H1 (cell line): ENCODE measurements around the gene POLR2C. TPM values are rescaled to one million over a fixed set of nuclear protein-coding genes. Genes with fewer than 3 reads are reported as not detected.

Source experiments
- CTCF ChIA-PET: fragments of 300-600 bp; sonication (Branson Sonifier 250); formaldehyde crosslinking; loops from one replicate; lab custom pipeline; 2021; ENCODE audit not compliant: partially characterized antibody; lab: Charles Lee
- POLR2A ChIA-PET: fragments of 300-600 bp; sonication (Branson Sonifier 250); formaldehyde crosslinking; loops from one replicate; lab custom pipeline; 2021; ENCODE audit warnings: inconsistent platforms; ENCODE audit not compliant: partially characterized antibody; lab: Charles Lee
- DNase-seq, 2 experiments: peaks; one replicate each; pipeline versions ENCODE4 v3.0.0 to v3.0.0-alpha.2; 2010 to 2022; ENCODE audit warnings: low spot score in 2 of 2, low read depth in 1 of 2, mixed read lengths in 1 of 2
- FAIRE-seq: peaks from 2 replicates; lab custom pipeline; 2011; peaks lifted over from hg19 to GRCh38; lab: Jason Lieb, UNC
- H2AFZ ChIP-seq: 2 replicates; pipeline ENCODE4 v1.8.1; 2012; ENCODE audit warnings: low read length, inconsistent platforms
- H2AK5ac ChIP-seq: 2 replicates; pipeline ENCODE4 v1.6.1; 2013; ENCODE audit warnings: low read depth, low read length
- H2BK120ac ChIP-seq: replicated peaks from 2 replicates; pipeline ENCODE3; 2013; ENCODE audit warnings: low read depth, low read length, inconsistent platforms
- H2BK12ac ChIP-seq: 2 replicates; pipeline ENCODE4 v1.6.1; 2013; ENCODE audit warnings: low read depth, low read length
- H2BK15ac ChIP-seq: 2 replicates; pipeline ENCODE4 v1.6.1; 2013; ENCODE audit warnings: low read length
- H2BK20ac ChIP-seq: 2 replicates; pipeline ENCODE4 v1.6.1; 2013; ENCODE audit warnings: low read length
- H2BK5ac ChIP-seq: 2 replicates; pipeline ENCODE4 v1.6.1; 2013; ENCODE audit warnings: low read depth, low read length
- H3K14ac ChIP-seq: 2 replicates; pipeline ENCODE4 v1.6.1; 2013; ENCODE audit warnings: inconsistent platforms; ENCODE audit not compliant: insufficient read length
- H3K18ac ChIP-seq: 2 replicates; pipeline ENCODE4 v1.6.1; 2013; ENCODE audit warnings: low read length; ENCODE audit errors: extremely low read depth
- H3K23ac ChIP-seq: 2 replicates; pipeline ENCODE4 v1.6.1; 2013; ENCODE audit warnings: inconsistent platforms; ENCODE audit not compliant: insufficient read length
- H3K23me2 ChIP-seq: 2 replicates; pipeline ENCODE4 v1.6.1; 2013; ENCODE audit warnings: low read depth, low read length
- H3K27ac ChIP-seq: 2 replicates; pipeline ENCODE4 v1.6.1; 2011; ENCODE audit warnings: low read depth, low read length, inconsistent platforms
- H3K27me3 ChIP-seq, 4 experiments: replicated peaks in 1 of 4; 1 replicate in 1 of 4; 2 replicates in 3 of 4; pipeline versions ENCODE4 v1.6.1 to v1.8.1; 2011 to 2013; ENCODE audit warnings: low read length in 3 of 4, mild to moderate bottlenecking in 3 of 4, inconsistent platforms in 2 of 4, mixed read lengths in 2 of 4, moderate library complexity in 1 of 4; ENCODE audit not compliant: control insufficient read depth in 3 of 4, insufficient read depth in 3 of 4; ENCODE audit errors: extremely low read depth in 1 of 4
- H3K36me3 ChIP-seq, 4 experiments: 2 replicates each; pipeline versions ENCODE4 v1.6.1 to v1.8.1; 2011 to 2013; ENCODE audit warnings: mild to moderate bottlenecking in 4 of 4, low read length in 3 of 4, moderate library complexity in 2 of 4, control low read depth in 1 of 4, inconsistent platforms in 1 of 4; ENCODE audit not compliant: insufficient read depth in 4 of 4, control insufficient read depth in 2 of 4
- H3K4ac ChIP-seq: replicated peaks from 2 replicates; pipeline ENCODE3; 2013; ENCODE audit warnings: low read length, low read depth, mixed read lengths, inconsistent platforms; ENCODE audit not compliant: insufficient read length
- H3K4me1 ChIP-seq, 4 experiments: replicated peaks in 1 of 4; 1 replicate in 1 of 4; 2 replicates in 3 of 4; pipeline versions ENCODE4 v1.6.1 to v1.8.1; 2011 to 2013; ENCODE audit warnings: low read length in 3 of 4, inconsistent platforms in 2 of 4, mixed read lengths in 1 of 4; ENCODE audit not compliant: insufficient read depth in 4 of 4, control insufficient read depth in 3 of 4
- H3K4me2 ChIP-seq, 2 experiments: 2 replicates each; pipeline versions ENCODE4 v1.6.1 to v1.8.1; 2011 to 2013; ENCODE audit warnings: low read depth in 2 of 2, low read length in 2 of 2, control low read depth in 1 of 2, inconsistent platforms in 1 of 2, mild to moderate bottlenecking in 1 of 2; ENCODE audit not compliant: insufficient read depth in 1 of 2
- H3K4me3 ChIP-seq, 4 experiments: fragments of 200-600, 300-600 bp in 1 of 4; sonication (generic), shearing (Covaris generic), sonication (Bioruptor Twin) in 1 of 4; 2 replicates each; pipeline versions ENCODE4 v1.5.1 to v1.8.1; 2011 to 2016; ENCODE audit warnings: low read length in 4 of 4, low read depth in 3 of 4, control low read depth in 2 of 4, inconsistent platforms in 2 of 4, mild to moderate bottlenecking in 2 of 4, mixed read lengths in 1 of 4, moderate library complexity in 1 of 4; ENCODE audit not compliant: insufficient read depth in 2 of 4; ENCODE audit errors: extremely low read depth in 1 of 4
- H3K56ac ChIP-seq: replicated peaks from 2 replicates; pipeline ENCODE3; 2013; ENCODE audit warnings: low read depth, mild to moderate bottlenecking, mixed read lengths, low read length, inconsistent platforms; ENCODE audit not compliant: insufficient read length
- H3K79me1 ChIP-seq: 2 replicates; pipeline ENCODE4 v1.6.1; 2013; ENCODE audit warnings: low read depth, low read length, control low read depth
- H3K79me2 ChIP-seq, 2 experiments: 2 replicates each; pipeline versions ENCODE4 v1.6.1 to v1.8.1; 2012 to 2013; ENCODE audit warnings: low read length in 2 of 2, mild to moderate bottlenecking in 2 of 2, inconsistent platforms in 1 of 2; ENCODE audit not compliant: insufficient read depth in 2 of 2, control insufficient read depth in 1 of 2
- H3K9ac ChIP-seq, 4 experiments: replicated peaks in 1 of 4; 1 replicate in 1 of 4; 2 replicates in 3 of 4; pipeline versions ENCODE4 v1.6.1 to v1.8.1; 2011 to 2013; ENCODE audit warnings: low read depth in 3 of 4, low read length in 3 of 4, control low read depth in 2 of 4, mild to moderate bottlenecking in 2 of 4, moderate library complexity in 2 of 4, inconsistent platforms in 1 of 4; ENCODE audit errors: extremely low read depth in 1 of 4
- H3K9me3 ChIP-seq, 2 experiments: 2 replicates each; pipeline versions ENCODE4 v1.6.1 to v1.8.1; 2012 to 2013; ENCODE audit warnings: mild to moderate bottlenecking in 2 of 2, moderate library complexity in 2 of 2, control low read depth in 1 of 2, inconsistent platforms in 1 of 2, low read depth in 1 of 2, low read length in 1 of 2, mixed read lengths in 1 of 2; ENCODE audit not compliant: insufficient read depth in 2 of 2
- H4K20me1 ChIP-seq, 2 experiments: replicated peaks in 1 of 2; 2 replicates each; pipeline versions ENCODE3 to v1.8.1; 2011 to 2013; ENCODE audit warnings: inconsistent platforms in 2 of 2, low read length in 2 of 2, mild to moderate bottlenecking in 1 of 2; ENCODE audit not compliant: insufficient read depth in 2 of 2, control insufficient read depth in 1 of 2
- H4K5ac ChIP-seq: 2 replicates; pipeline ENCODE4 v1.6.1; 2013; ENCODE audit warnings: low read length, low read depth, mixed read lengths, inconsistent platforms; ENCODE audit not compliant: insufficient read length
- H4K8ac ChIP-seq: 2 replicates; pipeline ENCODE4 v1.8.0; 2013; ENCODE audit warnings: mild to moderate bottlenecking, moderate library complexity, low read length, inconsistent platforms; ENCODE audit not compliant: insufficient read depth; ENCODE audit errors: extremely low read depth
- H4K91ac ChIP-seq: replicated peaks from 2 replicates; pipeline ENCODE3; 2013; ENCODE audit warnings: low read length, mixed read lengths, inconsistent platforms; ENCODE audit not compliant: insufficient read length
- CBX5 ChIP-seq: fragments of 300-800, 300-1000 bp; sonication (generic); IDR thresholded peaks from 2 replicates; pipeline ENCODE4 v1.7.1; 2016; ENCODE audit warnings: antibody characterized with exemption, low read length, low read depth
- CBX8 ChIP-seq: fragments of 300-800, 300-1000 bp; sonication (generic); IDR thresholded peaks from 2 replicates; pipeline ENCODE4 v1.7.1; 2016; ENCODE audit warnings: low read depth, low read length, borderline replicate concordance
- CHD2 ChIP-seq: IDR thresholded peaks from 2 replicates; pipeline ENCODE4 v1.6.1; 2012; ENCODE audit warnings: low read length, improper control_type of control experiment
- CREB1 ChIP-seq: IDR thresholded peaks from 2 replicates; pipeline ENCODE4 v1.6.1; 2012; ENCODE audit warnings: inconsistent platforms
- FOSL1 ChIP-seq: IDR thresholded peaks from 2 replicates; pipeline ENCODE4 v1.6.1; 2011; ENCODE audit warnings: mild to moderate bottlenecking, low read depth, low read length, moderate library complexity; ENCODE audit not compliant: insufficient read depth
- PHF8 ChIP-seq: fragments of 200-600 bp; sonication (generic); conservative IDR thresholded peaks from 2 replicates; pipeline ENCODE4 v1.7.1; 2012; ENCODE audit warnings: low read depth, mild to moderate bottlenecking, inconsistent platforms, low read length, moderate library complexity
- RBBP5 ChIP-seq: IDR thresholded peaks from 2 replicates; pipeline ENCODE4 v1.7.1; 2012; ENCODE audit warnings: low read depth, mild to moderate bottlenecking, inconsistent platforms, low read length, moderate library complexity, borderline replicate concordance
- RXRA ChIP-seq: IDR thresholded peaks from 2 replicates; pipeline ENCODE4 v1.6.1; 2011; ENCODE audit warnings: low read depth, mild to moderate bottlenecking, low read length, moderate library complexity; ENCODE audit not compliant: insufficient read depth
- SAP30 ChIP-seq: fragments of 300-600 bp; sonication (generic); IDR thresholded peaks from 2 replicates; pipeline ENCODE4 v1.7.1; 2012; ENCODE audit warnings: low read length, moderate library complexity, mild to moderate bottlenecking, inconsistent platforms; ENCODE audit not compliant: insufficient read depth, insufficient replicate concordance
- SIN3A ChIP-seq, 2 experiments: IDR thresholded peaks in 1 of 2; conservative IDR thresholded peaks in 1 of 2; 2 replicates each; pipeline ENCODE4 v1.6.1; 2011 to 2012; ENCODE audit warnings: low read length in 2 of 2, improper control_type of control experiment in 1 of 2, low read depth in 1 of 2, mild to moderate bottlenecking in 1 of 2
- WGBS, 2 experiments: shearing (Covaris generic) in 1 of 2; methylation state at CpG; one replicate each; pipeline versions ENCODE4 v1.1.6 to v1.1.7; 2013 to 2015; ENCODE audit warnings: low lambda C conversion rate in 2 of 2, mixed read lengths in 2 of 2, inconsistent platforms in 1 of 2, low coverage in 1 of 2, missing lambda C conversion rate in 1 of 2; ENCODE audit not compliant: insufficient replicate concordance in 2 of 2, insufficient coverage in 1 of 2, insufficient read length in 1 of 2; ENCODE audit errors: extremely low coverage in 1 of 2, missing lambda C conversion rate in 1 of 2; 5-methylcytosine and 5-hydroxymethylcytosine counted together
- polyA plus RNA-seq, 7 experiments: library from polyadenylated mRNA; depleted of rRNA in 3 of 7; stranded (reverse) in 5 of 7; unstranded in 2 of 7; fragments of >200 nt in 5 of 7; fragments of 200-250 nt in 2 of 7; gene quantifications; 1 replicate in 5 of 7; 2 replicates in 1 of 7; 4 replicates in 1 of 7; pipeline versions ENCODE4 v1.2.1 to v1.2.3, GENCODE V29; 2011 to 2013; ENCODE audit warnings: missing spikeins in 2 of 7, mixed read lengths in 2 of 7
- total RNA-seq: library from RNA; stranded (reverse); fragmentation: NEBNext Ultra II Directional; extraction: Animal tissue kit (Norgen Biotek cat#: 25700); gene quantifications from 2 replicates; pipeline ENCODE4 v1.2.1, GENCODE V29; 2021

The POLR2C gene
- total and polyA plus RNA-seq, 2 of the 8 experiments (the other 6 are each of a cell fraction or from before 2014, with no cell fraction given): 72.5 to 132 TPM

DNA sequence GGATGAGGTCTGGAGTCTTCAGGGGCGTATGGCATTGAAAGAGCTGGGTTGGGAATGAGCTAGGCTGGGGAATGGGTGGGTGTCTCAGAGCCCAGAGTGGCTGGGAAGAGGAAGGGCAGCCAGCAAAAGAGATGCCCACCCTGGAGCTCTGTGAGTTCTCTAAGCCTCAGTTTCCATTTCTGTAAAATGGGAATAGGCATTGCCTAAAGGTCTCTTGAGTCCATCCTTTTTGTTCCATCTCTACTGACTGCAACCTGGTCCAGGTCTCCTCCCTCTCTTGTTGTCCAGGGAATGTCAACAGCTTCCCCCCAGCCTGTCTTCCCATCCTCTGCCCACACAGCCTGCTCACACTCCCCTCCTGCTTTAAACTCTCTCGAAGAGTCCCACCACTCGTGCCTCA, 54.3 kb downstream of the POLR2C start:
- H3K9ac ChIP-seq: no peak overlapping the region
- DNase-seq: no peak
- no peaks in the 10 kb centered on the region for H3K23me2 ChIP-seq
- no peak overlapping the region for H3K14ac ChIP-seq
- CTCF ChIA-PET: interaction anchor here (0.7 to 13.9 kb wide), 13 partner anchors 8 to 216 kb away, joined by 3 to 210 read pairs (median 7); partner anchors contain the start of genes DOK4 and POLR2C
- H3K27me3 ChIP-seq: no peaks in the 10 kb centered on the region; a peak in 1 of 7 replicates
- no peak overlapping the region for H3K4ac ChIP-seq
- POLR2A ChIA-PET: interaction anchor here (1.0 to 5.1 kb wide), 9 partner anchors 8 to 54 kb away, joined by 3 to 28 read pairs (median 5); partner anchors contain the start of gene POLR2C
- no peak overlapping the region for H2BK120ac ChIP-seq
- WGBS, 2 experiments: 97% methylated on average over 2 of the region's 3 CpGs; no CpG with 5 or more reads in 1 of the 2 experiments
- H4K20me1 ChIP-seq: peaks cover 0 to 1% of the 10 kb centered on the region in 2 experiments
- H3K4me3 ChIP-seq: no peak overlapping the region
- no peak overlapping the region for H2BK12ac ChIP-seq
- H2BK20ac ChIP-seq: no peak overlapping the region
- no peak overlapping the region for H3K27ac ChIP-seq
- H2AK5ac ChIP-seq: no peak overlapping the region
- H3K18ac ChIP-seq: no peak overlapping the region
- TF ChIP-seq SIN3A (conservative IDR thresholded peaks at IDR 0.05 in 1 of 2, IDR thresholded peaks at IDR 0.05 in 1 of 2; ENCODE audit: low read depth in 1 of 2, low read length in 2 of 2) (no peak), CBX5 (no peak), FOSL1 (no peak), PHF8 (no peak), SAP30 (no peak), CHD2 (no peak), CREB1 (no peak), RXRA (no peak), RBBP5 (no peak), CBX8 (no peak)
- H3K23ac ChIP-seq: no peak overlapping the region
- no peaks in the 10 kb centered on the region for H3K79me2 ChIP-seq
- H2BK15ac ChIP-seq: no peak overlapping the region
- H3K79me1 ChIP-seq: no peaks in the 10 kb centered on the region
- H4K8ac ChIP-seq: no peak overlapping the region; the same call in 1 of the 2 replicates
- H3K56ac ChIP-seq: no peak overlapping the region
- peaks cover 0 to 3% (median 0%) of the 10 kb centered on the region in 4 experiments; a peak in 1 of 7 replicates for H3K4me1 ChIP-seq
- no peak overlapping the region for H4K91ac ChIP-seq
- no peak overlapping the region for H2AFZ ChIP-seq
- no peak overlapping the region for H4K5ac ChIP-seq
- no peaks in the 10 kb centered on the region for H3K9me3 ChIP-seq
- H3K36me3 ChIP-seq: no peaks in the 10 kb centered on the region; a peak in 1 of 8 replicates
- H2BK5ac ChIP-seq: no peak overlapping the region
- no peak overlapping the region for H3K4me2 ChIP-seq
- no peak for FAIRE-seq
